ENCODE results near the gene MEGF10.

Gene MEGF10

GRCh38 chr5:127415034-127415433 is 124.4 kb downstream of the MEGF10 start:
- Histone ChIP-seq H3K9ac (ENCODE audit: low read length) (no peak overlapping the region), H3K23ac (ENCODE audit: low read length in 2 of 2) (no peak overlapping the region), H2BK5ac (ENCODE audit: low read depth, low read length, poor library complexity, severe bottlenecking) (no peak overlapping the region), H2BK15ac (ENCODE audit: low read depth, poor library complexity, severe bottlenecking) (no peak overlapping the region), H3K27ac (ENCODE audit: low read length, poor library complexity, severe bottlenecking) (no peak overlapping the region), H2BK12ac (ENCODE audit: low read length in 2 of 2) (no peak overlapping the region), H4K8ac (ENCODE audit: low read length) (no peak overlapping the region), H3K9me3 (ENCODE audit: control insufficient read depth, low read length) (no peaks in the 10 kb centered on the region), H3K4me3 (ENCODE audit: insufficient read depth in 1 of 2, low read depth in 1 of 2, low read length in 2 of 2) (no peak overlapping the region), H3K4me2 (ENCODE audit: low read length, poor library complexity, severe bottlenecking) (no peak overlapping the region), H3K4ac (ENCODE audit: low read depth in 1 of 2, low read length in 2 of 2) (no peak overlapping the region), H2AFZ (ENCODE audit: low read depth, low read length) (no peak overlapping the region), H3K18ac (ENCODE audit: low read depth in 1 of 2, low read length in 2 of 2) (no peak overlapping the region), H3K36me3 (ENCODE audit: control insufficient read depth in 1 of 2, insufficient read depth in 2 of 2, low read depth in 1 of 2, low read length in 2 of 2) (no peaks in the 10 kb centered on the region), H2BK120ac (ENCODE audit: low read depth, low read length) (no peak overlapping the region), H3K79me1 (replicated peaks; ENCODE audit: low read length, poor library complexity, severe bottlenecking) (no peaks in the 10 kb centered on the region), H3K27me3 (ENCODE audit: control insufficient read depth in 1 of 2, insufficient read depth in 1 of 2, low read length in 2 of 2) (no peaks in the 10 kb centered on the region), H3K14ac (ENCODE audit: low read length in 2 of 2) (no peak overlapping the region), H4K91ac (ENCODE audit: low read length) (no peak overlapping the region), H2AK5ac (ENCODE audit: low read length, severe bottlenecking) (no peak overlapping the region), H3K4me1 (ENCODE audit: control insufficient read depth, insufficient read depth, low read depth, low read length) (no peaks in the 10 kb centered on the region)
- WGBS = 83% methylated on average over 2 of the region's 2 CpGs
- DNase-seq = no peak

GRCh38 chr5:127416906-127417305 is 126.3 kb downstream of the MEGF10 start:
- WGBS = 100% methylated on average over 4 of the region's 4 CpGs
- Histone ChIP-seq H2AK5ac (ENCODE audit: low read length, severe bottlenecking) (no peak overlapping the region), H3K27ac (ENCODE audit: low read length, poor library complexity, severe bottlenecking) (no peak overlapping the region), H2AFZ (ENCODE audit: low read depth, low read length) (no peak overlapping the region), H2BK12ac (ENCODE audit: low read length in 2 of 2) (no peak overlapping the region), H3K36me3 (ENCODE audit: control insufficient read depth in 1 of 2, insufficient read depth in 2 of 2, low read depth in 1 of 2, low read length in 2 of 2) (no peaks in the 10 kb centered on the region), H3K79me1 (replicated peaks; ENCODE audit: low read length, poor library complexity, severe bottlenecking) (no peaks in the 10 kb centered on the region), H3K4me2 (ENCODE audit: low read length, poor library complexity, severe bottlenecking) (no peak overlapping the region), H3K18ac (ENCODE audit: low read depth in 1 of 2, low read length in 2 of 2) (no peak overlapping the region), H2BK120ac (ENCODE audit: low read depth, low read length) (no peak overlapping the region), H3K9ac (ENCODE audit: low read length) (no peak overlapping the region), H3K9me3 (ENCODE audit: control insufficient read depth, low read length) (no peaks in the 10 kb centered on the region), H3K23ac (ENCODE audit: low read length in 2 of 2) (no peak overlapping the region), H3K14ac (ENCODE audit: low read length in 2 of 2) (no peak overlapping the region), H4K8ac (ENCODE audit: low read length) (no peak overlapping the region), H2BK15ac (ENCODE audit: low read depth, poor library complexity, severe bottlenecking) (no peak overlapping the region), H3K27me3 (ENCODE audit: control insufficient read depth in 1 of 2, insufficient read depth in 1 of 2, low read length in 2 of 2) (no peaks in the 10 kb centered on the region), H4K91ac (ENCODE audit: low read length) (no peak overlapping the region), H2BK5ac (ENCODE audit: low read depth, low read length, poor library complexity, severe bottlenecking) (no peak overlapping the region), H3K4me3 (ENCODE audit: insufficient read depth in 1 of 2, low read depth in 1 of 2, low read length in 2 of 2) (no peak overlapping the region), H3K4ac (ENCODE audit: low read depth in 1 of 2, low read length in 2 of 2) (no peak overlapping the region), H3K4me1 (ENCODE audit: control insufficient read depth, insufficient read depth, low read depth, low read length) (no peaks in the 10 kb centered on the region)
- no peak for DNase-seq

GRCh38 chr5:127417528-127417927 is 126.9 kb downstream of the MEGF10 start:
- H3K4me3 ChIP-seq (ENCODE audit: insufficient read depth in 1 of 2, low read depth in 1 of 2, low read length in 2 of 2) = no peak overlapping the region
- no peak overlapping the region for H3K18ac ChIP-seq (ENCODE audit: low read depth in 1 of 2, low read length in 2 of 2)
- no peaks in the 10 kb centered on the region for H3K36me3 ChIP-seq (ENCODE audit: control insufficient read depth in 1 of 2, insufficient read depth in 2 of 2, low read depth in 1 of 2, low read length in 2 of 2)
- no peak overlapping the region for H3K4ac ChIP-seq (ENCODE audit: low read depth in 1 of 2, low read length in 2 of 2)
- no peak overlapping the region for H3K27ac ChIP-seq (ENCODE audit: low read length, poor library complexity, severe bottlenecking)
- no peak overlapping the region for H3K14ac ChIP-seq (ENCODE audit: low read length in 2 of 2)
- no peak overlapping the region for H2AFZ ChIP-seq (ENCODE audit: low read depth, low read length)
- no peak overlapping the region for H4K91ac ChIP-seq (ENCODE audit: low read length)
- H3K9ac ChIP-seq (ENCODE audit: low read length) = no peak overlapping the region
- no peak for DNase-seq
- H3K23ac ChIP-seq (ENCODE audit: low read length in 2 of 2) = no peak overlapping the region
- H2BK15ac ChIP-seq (ENCODE audit: low read depth, poor library complexity, severe bottlenecking) = no peak overlapping the region
- no peaks in the 10 kb centered on the region for H3K4me1 ChIP-seq (ENCODE audit: control insufficient read depth, insufficient read depth, low read depth, low read length)
- H2BK120ac ChIP-seq (ENCODE audit: low read depth, low read length) = no peak overlapping the region
- no peak overlapping the region for H2BK12ac ChIP-seq (ENCODE audit: low read length in 2 of 2)
- no peak overlapping the region for H2BK5ac ChIP-seq (ENCODE audit: low read depth, low read length, poor library complexity, severe bottlenecking)
- no peak overlapping the region for H3K4me2 ChIP-seq (ENCODE audit: low read length, poor library complexity, severe bottlenecking)
- no peaks in the 10 kb centered on the region for H3K27me3 ChIP-seq (ENCODE audit: control insufficient read depth in 1 of 2, insufficient read depth in 1 of 2, low read length in 2 of 2)
- H3K79me1 ChIP-seq (replicated peaks; ENCODE audit: low read length, poor library complexity, severe bottlenecking) = no peaks in the 10 kb centered on the region
- no peak overlapping the region for H4K8ac ChIP-seq (ENCODE audit: low read length)
- H3K9me3 ChIP-seq (ENCODE audit: control insufficient read depth, low read length) = no peaks in the 10 kb centered on the region
- WGBS = 89% methylated on average over 2 of the region's 2 CpGs
- no peak overlapping the region for H2AK5ac ChIP-seq (ENCODE audit: low read length, severe bottlenecking)

- H2BK15ac ChIP-seq (ENCODE audit: low read depth, poor library complexity, severe bottlenecking) = no peak overlapping the region
- H3K4me1 ChIP-seq (ENCODE audit: control insufficient read depth, insufficient read depth, low read depth, low read length) = no peaks in the 10 kb centered on the region
- no peaks in the 10 kb centered on the region for H3K9me3 ChIP-seq (ENCODE audit: control insufficient read depth, low read length)
- no peak for DNase-seq
- WGBS = no CpG with 5 or more reads among the region's 1 CpG
- H3K27me3 ChIP-seq (ENCODE audit: control insufficient read depth in 1 of 2, insufficient read depth in 1 of 2, low read length in 2 of 2) = no peaks in the 10 kb centered on the region
- no peak overlapping the region for H3K18ac ChIP-seq (ENCODE audit: low read depth in 1 of 2, low read length in 2 of 2)
- no peak overlapping the region for H3K14ac ChIP-seq (ENCODE audit: low read length in 2 of 2)
- no peak overlapping the region for H3K4ac ChIP-seq (ENCODE audit: low read depth in 1 of 2, low read length in 2 of 2)
- H2BK12ac ChIP-seq (ENCODE audit: low read length in 2 of 2) = no peak overlapping the region
- no peak overlapping the region for H3K23ac ChIP-seq (ENCODE audit: low read length in 2 of 2)
- H2AK5ac ChIP-seq (ENCODE audit: low read length, severe bottlenecking) = no peak overlapping the region
- H3K9ac ChIP-seq (ENCODE audit: low read length) = no peak overlapping the region
- no peak overlapping the region for H4K8ac ChIP-seq (ENCODE audit: low read length)
- no peak overlapping the region for H3K4me3 ChIP-seq (ENCODE audit: insufficient read depth in 1 of 2, low read depth in 1 of 2, low read length in 2 of 2)
- no peak overlapping the region for H3K4me2 ChIP-seq (ENCODE audit: low read length, poor library complexity, severe bottlenecking)
- no peak overlapping the region for H3K27ac ChIP-seq (ENCODE audit: low read length, poor library complexity, severe bottlenecking)
- no peaks in the 10 kb centered on the region for H3K79me1 ChIP-seq (replicated peaks; ENCODE audit: low read length, poor library complexity, severe bottlenecking)
- H2BK120ac ChIP-seq (ENCODE audit: low read depth, low read length) = no peak overlapping the region
- no peak overlapping the region for H4K91ac ChIP-seq (ENCODE audit: low read length)
- H2BK5ac ChIP-seq (ENCODE audit: low read depth, low read length, poor library complexity, severe bottlenecking) = no peak overlapping the region
- no peaks in the 10 kb centered on the region for H3K36me3 ChIP-seq (ENCODE audit: control insufficient read depth in 1 of 2, insufficient read depth in 2 of 2, low read depth in 1 of 2, low read length in 2 of 2)
- no peak overlapping the region for H2AFZ ChIP-seq (ENCODE audit: low read depth, low read length)
Observed at GRCh38 chr5:127418367-127418766, 127.8 kb downstream of the MEGF10 start.
